Endothelial cell (in vitro differentiated cells): ENCODE measurements around the gene SPATS2L. TPM values are rescaled to one million over a fixed set of nuclear protein-coding genes. Genes with fewer than 3 reads are reported as not detected.

Source experiments
- DNase-seq: peaks from one replicate; pipeline ENCODE4 v3.0.0; 2021; ENCODE audit warnings: low spot score
- H3K27ac Mint-ChIP-seq: one replicate; pipeline ENCODE4 v1.8.0; 2021; ENCODE audit warnings: mixed read lengths, inconsistent platforms; ENCODE audit not compliant: unreplicated experiment
- H3K27me3 Mint-ChIP-seq: one replicate; pipeline ENCODE4 v1.8.0; 2021; ENCODE audit warnings: mild to moderate bottlenecking, moderate library complexity, mixed read lengths, inconsistent platforms; ENCODE audit not compliant: unreplicated experiment
- H3K36me3 Mint-ChIP-seq: one replicate; pipeline ENCODE4 v1.8.0; 2021; ENCODE audit warnings: mild to moderate bottlenecking, low read depth, mixed read lengths, inconsistent platforms; ENCODE audit not compliant: unreplicated experiment
- H3K4me1 Mint-ChIP-seq: one replicate; pipeline ENCODE4 v1.8.0; 2021; ENCODE audit warnings: mild to moderate bottlenecking, mixed read lengths, inconsistent platforms; ENCODE audit not compliant: unreplicated experiment
- H3K4me3 Mint-ChIP-seq: one replicate; pipeline ENCODE4 v1.8.0; 2021; ENCODE audit warnings: mild to moderate bottlenecking, mixed read lengths, inconsistent platforms; ENCODE audit not compliant: unreplicated experiment
- H3K9me3 Mint-ChIP-seq: one replicate; pipeline ENCODE4 v1.8.0; 2021; ENCODE audit warnings: mixed read lengths, inconsistent platforms; ENCODE audit not compliant: unreplicated experiment
- CTCF ChIP-seq: fragments of 200-600 bp; sonication (generic); IDR thresholded peaks from one replicate; pipeline ENCODE4 v1.5.0; 2021; ENCODE audit warnings: antibody characterized with exemption; ENCODE audit not compliant: unreplicated experiment
- total RNA-seq: library from RNA; stranded (reverse); fragmentation: NEBNext Ultra II Directional; extraction: Animal tissue kit (Norgen Biotek cat#: 25700); gene quantifications from one replicate; pipeline ENCODE4 v1.2.1, GENCODE V29; 2021; ENCODE audit not compliant: unreplicated experiment

Gene SPATS2L
- total RNA-seq, 1 donor from 2014 or later: 72.9 TPM

GRCh38 chr2:200488169-200488568, 181.7 kb downstream of the SPATS2L start:
- Mint-ChIP-seq H3K9me3 (no peaks in the 10 kb centered on the region), H3K4me3 (no peak overlapping the region), H3K4me1 (peaks cover 3% of the 10 kb centered on the region), H3K27me3 (no peaks in the 10 kb centered on the region), H3K27ac (no peak overlapping the region), H3K36me3 (peaks cover 7% of the 10 kb centered on the region)
- DNase-seq: no peak
- no peak for TF ChIP-seq CTCF

GRCh38 chr2:200490001-200490400, 183.5 kb downstream of the SPATS2L start:
- Mint-ChIP-seq H3K27me3 (no peaks in the 10 kb centered on the region), H3K9me3 (no peaks in the 10 kb centered on the region), H3K27ac (no peak overlapping the region), H3K4me3 (no peak overlapping the region), H3K4me1 (peaks cover 3% of the 10 kb centered on the region), H3K36me3 (peaks cover 7% of the 10 kb centered on the region)
- TF ChIP-seq CTCF: no peak
- no peak for DNase-seq

GRCh38 chr2:200492656-200493055, 186.2 kb downstream of the SPATS2L start:
- H3K4me3 Mint-ChIP-seq: no peak overlapping the region
- H3K27me3 Mint-ChIP-seq: no peaks in the 10 kb centered on the region
- DNase-seq: no peak
- H3K9me3 Mint-ChIP-seq: no peaks in the 10 kb centered on the region
- no peak overlapping the region for H3K27ac Mint-ChIP-seq
- peaks cover 7% of the 10 kb centered on the region for H3K36me3 Mint-ChIP-seq
- TF ChIP-seq CTCF: no peak
- no peaks in the 10 kb centered on the region for H3K4me1 Mint-ChIP-seq

GRCh38 chr2:200494048-200494447, 187.6 kb downstream of the SPATS2L start:
- no peak for TF ChIP-seq CTCF
- Mint-ChIP-seq H3K4me1 (no peaks in the 10 kb centered on the region), H3K36me3 (peaks cover 7% of the 10 kb centered on the region), H3K9me3 (no peaks in the 10 kb centered on the region), H3K27ac (no peak overlapping the region), H3K27me3 (no peaks in the 10 kb centered on the region), H3K4me3 (no peak overlapping the region)
- DNase-seq: no peak

GRCh38 chr2:200496696-200497095, 190.2 kb downstream of the SPATS2L start:
- no peak for TF ChIP-seq CTCF
- Mint-ChIP-seq H3K27me3 (no peaks in the 10 kb centered on the region), H3K9me3 (no peaks in the 10 kb centered on the region), H3K4me3 (no peak overlapping the region), H3K4me1 (no peaks in the 10 kb centered on the region), H3K27ac (no peak overlapping the region), H3K36me3 (peaks cover 3% of the 10 kb centered on the region)
- DNase-seq: no peak
